Left ventricle myocardium inferior (tissue), 1 donor: Measurements from ENCODE around the gene SLC1A7. TPM values are rescaled to one million over a fixed set of nuclear protein-coding genes. Genes with fewer than 3 reads are reported as not detected.
A peak's percentile ranks its signal among the peaks of the same experiment; 100 is the strongest.

Source experiments
- DNase-seq: peaks from one replicate; pipeline ENCODE4 v3.0.0-alpha.2; 2020
- H3K27ac ChIP-seq: fragments of 200-600 bp; replicated peaks from 2 replicates; pipeline ENCODE4 v1.8.0; 2021
- H3K27me3 ChIP-seq: fragments of 200-600 bp; 2 replicates; pipeline ENCODE4 v1.8.0; 2021; ENCODE audit warnings: low read depth
- H3K36me3 ChIP-seq: fragments of 200-600 bp; 2 replicates; pipeline ENCODE4 v1.8.0; 2021
- H3K4me1 ChIP-seq: fragments of 200-600 bp; 2 replicates; pipeline ENCODE4 v1.8.0; 2021
- H3K4me3 ChIP-seq: fragments of 200-600 bp; 2 replicates; pipeline ENCODE4 v1.8.0; 2021; ENCODE audit warnings: mild to moderate bottlenecking, moderate library complexity
- H3K9me3 ChIP-seq: fragments of 200-600 bp; replicated peaks from 2 replicates; pipeline ENCODE4 v1.8.0; 2021
- CTCF ChIP-seq: fragments of 200-600 bp; IDR thresholded peaks from 2 replicates; pipeline ENCODE4 v1.8.0; 2021; ENCODE audit warnings: antibody characterized with exemption, mild to moderate bottlenecking, borderline replicate concordance
- intact Hi-C: fragments of 100-400 bp; cut with micrococcal nuclease; formaldehyde crosslinking; loops from one replicate; pipeline ENCODE4 v1.11.0; 2022
- total RNA-seq: library from RNA; stranded (reverse); fragmentation: NEBNext Ultra II Directional; extraction: Animal tissue kit (Norgen Biotek cat#: 25700); gene quantifications from one replicate; pipeline ENCODE4 v1.2.1, GENCODE V29; 2021
- donor health status: DM: no; HTN: yes; CAD: no; lungs with severe emphysema.

The SLC1A7 gene
- total RNA-seq, 1 donor from 2014 or later: 0.44 TPM

GRCh38 chr1:53154859-53155438, 12.5 kb upstream of the SLC1A7 start:
- no peak for TF ChIP-seq CTCF

GRCh38 chr1:53153752-53154151, 11.3 kb upstream of the SLC1A7 start:
- DNase-seq: no peak
- H3K9me3 ChIP-seq: no peaks in the 10 kb centered on the region
- no peaks in the 10 kb centered on the region for H3K36me3 ChIP-seq
- intact Hi-C loops: no loop called here
- H3K4me3 ChIP-seq: no peak overlapping the region
- H3K27ac ChIP-seq: no peak overlapping the region
- TF ChIP-seq CTCF: no peak
- no peaks in the 10 kb centered on the region for H3K4me1 ChIP-seq
- H3K27me3 ChIP-seq: no peaks in the 10 kb centered on the region

More at GRCh38 chr1:53154859-53155438, 12.5 kb upstream of the SLC1A7 start:
- Histone ChIP-seq H3K36me3 (no peaks in the 10 kb centered on the region), H3K9me3 (no peaks in the 10 kb centered on the region), H3K27ac (no peak overlapping the region), H3K4me3 (no peak overlapping the region), H3K4me1 (no peaks in the 10 kb centered on the region), H3K27me3 (no peaks in the 10 kb centered on the region)
- DNase-seq: no peak
- intact Hi-C loops: no loop called here

GRCh38 chr1:53148123-53148522, 5.7 kb upstream of the SLC1A7 start:
- no peaks in the 10 kb centered on the region for H3K36me3 ChIP-seq
- no peak overlapping the region for H3K4me3 ChIP-seq
- H3K27ac ChIP-seq: no peak overlapping the region
- TF ChIP-seq CTCF: no peak
- H3K27me3 ChIP-seq: no peaks in the 10 kb centered on the region
- intact Hi-C loops: no loop called here
- no peaks in the 10 kb centered on the region for H3K9me3 ChIP-seq
- DNase-seq: no peak
- peaks cover 10% of the 10 kb centered on the region for H3K4me1 ChIP-seq

- TF ChIP-seq CTCF: no peak
- no peak for DNase-seq
- H3K27me3 ChIP-seq: no peaks in the 10 kb centered on the region
- H3K4me3 ChIP-seq: no peak overlapping the region
- intact Hi-C loops: no loop called here
- H3K4me1 ChIP-seq: peaks cover 10% of the 10 kb centered on the region
- H3K36me3 ChIP-seq: no peaks in the 10 kb centered on the region
- no peak overlapping the region for H3K27ac ChIP-seq
- H3K9me3 ChIP-seq: no peaks in the 10 kb centered on the region
Observed at GRCh38 chr1:53147174-53147573, 4.7 kb upstream of the SLC1A7 start.

GRCh38 chr1:53145942-53146708, 3.7 kb upstream of the SLC1A7 start:
- peaks cover 10% of the 10 kb centered on the region for H3K4me1 ChIP-seq
- H3K27me3 ChIP-seq: no peaks in the 10 kb centered on the region
- TF ChIP-seq CTCF: no peak
- H3K36me3 ChIP-seq: no peaks in the 10 kb centered on the region
- peak; percentile 28 for DNase-seq
- intact Hi-C loops: no loop called here
- H3K27ac ChIP-seq: peak overlapping the region; percentile 12
- H3K9me3 ChIP-seq: no peaks in the 10 kb centered on the region
- no peak overlapping the region for H3K4me3 ChIP-seq
